Naive thymus-derived CD4-positive, alpha-beta T cell (primary cell): ENCODE data around the gene TTC27. TPM values are rescaled to one million over a fixed set of nuclear protein-coding genes. Genes with fewer than 3 reads are reported as not detected.
A peak's percentile ranks its signal among the peaks of the same experiment; 100 is the strongest.

Experiments
- ATAC-seq: fragments of 150-1000 bp; cut with Tn5 transposase; 2 replicates; pipeline ENCODE4 v1.10.0; 2021; ENCODE audit warnings: mild to moderate bottlenecking, moderate library complexity
- CTCF ChIA-PET: fragments of 350-600 bp; sonication (Branson Sonifier 250); formaldehyde crosslinking; loops from one replicate; lab custom pipeline; 2021; ENCODE audit warnings: antibody characterized with exemption; lab: Charles Lee
- POLR2A ChIA-PET: fragments of 350-600 bp; sonication (Branson Sonifier 250); formaldehyde crosslinking; loops from one replicate; lab custom pipeline; 2021; ENCODE audit warnings: antibody characterized with exemption, inconsistent platforms; lab: Charles Lee
- DNase-seq, 9 donors: peaks; one replicate each; pipeline versions ENCODE4 v3.0.0 to v3.0.0-alpha.2; 2020 to 2022; ENCODE audit warnings: mixed read lengths in 1 of 9
- H3K27ac ChIP-seq: one replicate; pipeline ENCODE4 v1.7.0; 2013; ENCODE audit warnings: mild to moderate bottlenecking, low read depth, low read length, moderate library complexity
- H3K27me3 ChIP-seq, 2 donors: one replicate each; pipeline ENCODE4 v1.7.0; 2013; ENCODE audit warnings: low read length in 2 of 2, mild to moderate bottlenecking in 2 of 2, moderate library complexity in 2 of 2; ENCODE audit not compliant: control insufficient read depth in 2 of 2, insufficient read depth in 2 of 2
- H3K36me3 ChIP-seq, 3 experiments: 1 replicate in 2 of 3; 2 replicates in 1 of 3; pipeline ENCODE4 v1.7.0; 2013; ENCODE audit warnings: low read length in 3 of 3, mild to moderate bottlenecking in 3 of 3, moderate library complexity in 1 of 3; ENCODE audit not compliant: insufficient read depth in 3 of 3, control insufficient read depth in 2 of 3
- H3K4me1 ChIP-seq, 2 donors: one replicate each; pipeline ENCODE4 v1.7.0; 2013; ENCODE audit warnings: low read length in 2 of 2, mild to moderate bottlenecking in 2 of 2, moderate library complexity in 1 of 2; ENCODE audit not compliant: control insufficient read depth in 2 of 2, insufficient read depth in 2 of 2
- H3K4me3 ChIP-seq: 2 replicates; pipeline ENCODE4 v1.7.0; 2013; ENCODE audit warnings: mild to moderate bottlenecking, low read length
- H3K9me3 ChIP-seq, 3 experiments: 1 replicate in 2 of 3; 2 replicates in 1 of 3; pipeline ENCODE4 v1.7.0; 2013; ENCODE audit warnings: low read length in 3 of 3; ENCODE audit not compliant: control insufficient read depth in 2 of 3
- H3K27ac Mint-ChIP-seq, 9 donors: one replicate each; pipeline ENCODE4 v1.8.0; 2020 to 2022; ENCODE audit warnings: mixed read lengths in 9 of 9, mild to moderate bottlenecking in 8 of 9, moderate library complexity in 5 of 9, inconsistent platforms in 2 of 9
- H3K27me3 Mint-ChIP-seq, 5 donors: one replicate each; pipeline ENCODE4 v1.8.0; 2021 to 2022; ENCODE audit warnings: mixed read lengths in 5 of 5, mild to moderate bottlenecking in 1 of 5
- H3K36me3 Mint-ChIP-seq, 5 donors: one replicate each; pipeline ENCODE4 v1.8.0; 2020 to 2022; ENCODE audit warnings: mixed read lengths in 5 of 5, mild to moderate bottlenecking in 3 of 5, inconsistent platforms in 1 of 5
- H3K4me1 Mint-ChIP-seq, 7 donors: one replicate each; pipeline ENCODE4 v1.8.0; 2020 to 2022; ENCODE audit warnings: mixed read lengths in 7 of 7, mild to moderate bottlenecking in 3 of 7, inconsistent platforms in 1 of 7
- H3K4me3 Mint-ChIP-seq, 10 donors: one replicate each; pipeline ENCODE4 v1.8.0; 2020 to 2022; ENCODE audit warnings: mild to moderate bottlenecking in 10 of 10, mixed read lengths in 10 of 10, moderate library complexity in 6 of 10, inconsistent platforms in 2 of 10
- H3K9me3 Mint-ChIP-seq, 11 donors: one replicate each; pipeline ENCODE4 v1.8.0; 2020 to 2022; ENCODE audit warnings: mixed read lengths in 11 of 11, mild to moderate bottlenecking in 4 of 11, inconsistent platforms in 1 of 11, moderate library complexity in 1 of 11
- intact Hi-C, 2 donors: fragments of 100-400 bp; cut with micrococcal nuclease; formaldehyde crosslinking; loops; one replicate each; pipeline ENCODE4 v1.15.1; 2023
- polyA plus RNA-seq, 2 donors: library from polyadenylated mRNA; unstranded; fragments of 300-500 nt; fragmentation: Illumina TruSeq; gene quantifications; one replicate each; pipeline ENCODE4 v1.2.3, GENCODE V29; 2021
- total RNA-seq, 6 experiments: library from RNA in 5 of 6; stranded (reverse) in 5 of 6; gene quantifications; 1 replicate in 5 of 6; 2 replicates in 1 of 6; pipeline ENCODE4 v1.2.3 and lab custom pipeline; 2021 to 2026

The TTC27 gene
- total and polyA plus RNA-seq, 7 experiments from 2014 or later, result 18.5 to 30.0 (median 23.9) TPM

DNA sequence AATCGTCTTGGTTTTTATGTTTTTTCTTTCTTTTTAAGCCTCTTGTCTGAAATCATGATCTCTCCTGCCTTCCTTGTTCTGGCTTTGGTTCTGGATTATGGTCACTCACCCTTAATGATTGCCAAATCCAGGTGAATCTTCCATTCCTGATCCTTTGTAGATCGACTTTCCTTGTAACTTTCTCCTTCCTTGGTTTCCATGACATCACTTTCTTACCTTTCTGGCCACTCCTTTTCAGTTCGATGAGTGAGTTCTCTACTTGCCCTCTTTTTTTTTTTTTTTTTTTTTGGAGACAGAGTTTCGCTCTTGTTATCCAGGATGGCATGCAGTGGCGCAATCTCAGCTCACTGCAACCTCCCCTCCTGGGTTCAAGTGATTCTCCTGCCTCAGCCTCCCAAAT lies 179.8 kb downstream of the TTC27 start:
- Histone ChIP-seq H3K27me3 (no peaks in the 10 kb centered on the region), H3K27ac (no peak overlapping the region), H3K9me3 (no peaks in the 10 kb centered on the region), H3K36me3 (peaks cover 0 to 8% (median 0%) of the 10 kb centered on the region in 3 experiments), H3K4me3 (no peak overlapping the region), H3K4me1 (no peaks in the 10 kb centered on the region)
- Mint-ChIP-seq H3K27me3 (no peaks in the 10 kb centered on the region), H3K4me1 (peaks cover 0 to 7% (median 0%) of the 10 kb centered on the region in 7 donors), H3K4me3 (no peak overlapping the region), H3K27ac (no peak overlapping the region), H3K9me3 (peaks cover 0 to 4% (median 0%) of the 10 kb centered on the region in 11 donors), H3K36me3 (peaks cover 18 to 52% (median 49%) of the 10 kb centered on the region in 5 donors)
- ChIA-PET CTCF (no interaction called here), POLR2A (no interaction called here)
- ATAC-seq (no peak), DNase-seq (no peak)
- intact Hi-C loops, result no loop called here

DNA sequence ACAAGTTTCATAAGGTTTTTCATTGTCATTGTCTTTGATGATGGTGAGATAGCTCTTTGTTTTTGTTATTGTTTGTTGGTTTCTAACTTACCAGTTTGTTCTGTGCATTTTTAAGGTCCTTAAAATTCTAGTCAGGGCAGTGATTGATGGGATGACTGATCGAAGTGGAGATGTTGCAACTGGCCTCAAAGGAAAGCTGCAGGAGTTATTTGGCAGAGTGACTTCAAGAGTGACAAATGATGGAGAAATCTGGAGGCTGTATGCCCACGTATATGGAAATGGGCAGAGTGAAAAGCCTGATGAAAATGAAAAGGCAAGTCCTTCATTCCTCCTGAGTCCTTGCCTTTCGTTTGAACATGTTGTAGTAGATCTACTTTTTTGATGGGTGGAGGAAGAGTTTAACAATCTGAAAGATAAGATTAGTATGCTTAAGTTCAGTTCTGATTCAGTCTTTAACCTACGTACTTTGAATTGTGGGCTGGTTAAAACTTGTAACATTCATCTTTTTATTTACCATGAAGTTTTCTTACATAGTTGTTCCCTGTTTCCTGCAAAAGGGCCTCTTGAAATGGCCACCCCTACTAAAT lies 183.2 kb downstream of the TTC27 start:
- no peak for DNase-seq
- POLR2A ChIA-PET, result interaction anchor here (0.6 kb wide), 1 partner anchor 16 kb away, joined by 3 read pairs; no protein-coding TSS in a partner anchor
- CTCF ChIA-PET, result no interaction called here
- Mint-ChIP-seq H3K27me3 (no peaks in the 10 kb centered on the region), H3K9me3 (peaks cover 0 to 4% (median 0%) of the 10 kb centered on the region in 11 donors), H3K4me1 (peaks cover 0 to 5% (median 0%) of the 10 kb centered on the region in 7 donors), H3K4me3 (no peak overlapping the region), H3K27ac (peak overlapping the region in 1 of 9 donors; percentile 49), H3K36me3 (peaks cover 21 to 71% (median 46%) of the 10 kb centered on the region in 5 donors)
- no peak for ATAC-seq
- Histone ChIP-seq H3K27me3 (no peaks in the 10 kb centered on the region), H3K4me3 (no peak overlapping the region), H3K4me1 (no peaks in the 10 kb centered on the region), H3K9me3 (no peaks in the 10 kb centered on the region), H3K36me3 (peaks cover 0 to 8% (median 0%) of the 10 kb centered on the region in 3 experiments), H3K27ac (no peak overlapping the region)
- intact Hi-C loops, result no loop called here

DNA sequence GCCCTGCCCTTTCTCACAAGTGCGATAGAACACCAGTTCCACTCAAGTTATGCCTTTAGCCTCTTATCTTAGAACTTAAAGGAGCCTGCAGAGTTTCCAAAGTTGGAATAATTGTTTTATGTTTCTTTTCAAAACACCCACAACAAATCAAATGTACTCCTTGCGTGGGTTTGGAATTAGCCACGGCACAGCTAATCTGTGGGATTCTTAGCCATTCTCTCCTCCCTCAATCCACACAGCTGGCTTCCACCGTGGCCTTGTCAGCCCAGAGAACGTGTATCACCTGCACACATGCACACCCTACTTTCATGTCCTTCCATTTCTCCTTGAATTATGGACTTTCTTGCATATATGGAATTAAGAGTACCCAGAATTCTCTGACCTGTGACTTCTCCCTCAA lies 183.8 kb downstream of the TTC27 start:
- CTCF ChIA-PET, result no interaction called here
- H3K36me3 Mint-ChIP-seq, result peaks cover 21 to 77% (median 51%) of the 10 kb centered on the region in 5 donors

DNA sequence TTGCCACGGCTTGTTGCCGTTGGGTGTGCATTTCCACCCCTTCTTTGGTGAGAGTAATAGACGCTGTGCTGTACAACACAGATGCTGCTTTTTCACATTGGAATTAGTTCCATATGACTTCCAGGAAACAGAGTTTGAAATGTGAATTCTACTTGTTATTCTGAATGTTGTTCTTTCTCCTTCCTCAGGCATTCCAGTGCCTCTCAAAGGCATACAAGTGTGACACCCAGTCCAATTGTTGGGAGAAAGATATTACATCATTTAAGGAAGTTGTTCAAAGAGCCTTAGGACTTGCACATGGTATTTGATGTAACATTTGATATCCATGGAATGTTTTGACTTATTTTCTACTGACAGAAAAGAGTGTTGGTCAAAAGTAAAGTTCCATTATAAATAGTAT lies 184.5 kb downstream of the TTC27 start:
- Mint-ChIP-seq H3K4me1 (peaks cover 0 to 5% (median 0%) of the 10 kb centered on the region in 7 donors), H3K9me3 (peaks cover 0 to 4% (median 0%) of the 10 kb centered on the region in 11 donors), H3K27me3 (no peaks in the 10 kb centered on the region), H3K4me3 (no peak overlapping the region), H3K27ac (no peak overlapping the region), H3K36me3 (peaks cover 21 to 82% (median 51%) of the 10 kb centered on the region in 5 donors)
- Histone ChIP-seq H3K4me1 (no peaks in the 10 kb centered on the region), H3K27me3 (no peaks in the 10 kb centered on the region), H3K27ac (no peak overlapping the region), H3K36me3 (peaks cover 0 to 8% (median 0%) of the 10 kb centered on the region in 3 experiments), H3K9me3 (no peaks in the 10 kb centered on the region), H3K4me3 (no peak overlapping the region)
- ATAC-seq (no peak), DNase-seq (no peak)
- intact Hi-C loops, result no loop called here
- ChIA-PET CTCF (no interaction called here), POLR2A (no interaction called here)

More for the DNA sequence above, 183.8 kb downstream of the TTC27 start:
- POLR2A ChIA-PET, result no interaction called here
- H3K4me1 Mint-ChIP-seq, result peaks cover 0 to 5% (median 0%) of the 10 kb centered on the region in 7 donors
- DNase-seq (no peak), ATAC-seq (no peak)
- no peak overlapping the region for H3K27ac Mint-ChIP-seq
- Histone ChIP-seq H3K27ac (no peak overlapping the region), H3K4me1 (no peaks in the 10 kb centered on the region), H3K27me3 (no peaks in the 10 kb centered on the region), H3K4me3 (no peak overlapping the region), H3K36me3 (peaks cover 0 to 8% (median 0%) of the 10 kb centered on the region in 3 experiments), H3K9me3 (no peaks in the 10 kb centered on the region)
- H3K4me3 Mint-ChIP-seq, result no peak overlapping the region
- intact Hi-C loops, result no loop called here
- H3K27me3 Mint-ChIP-seq, result no peaks in the 10 kb centered on the region
- H3K9me3 Mint-ChIP-seq, result peaks cover 0 to 4% (median 0%) of the 10 kb centered on the region in 11 donors

DNA sequence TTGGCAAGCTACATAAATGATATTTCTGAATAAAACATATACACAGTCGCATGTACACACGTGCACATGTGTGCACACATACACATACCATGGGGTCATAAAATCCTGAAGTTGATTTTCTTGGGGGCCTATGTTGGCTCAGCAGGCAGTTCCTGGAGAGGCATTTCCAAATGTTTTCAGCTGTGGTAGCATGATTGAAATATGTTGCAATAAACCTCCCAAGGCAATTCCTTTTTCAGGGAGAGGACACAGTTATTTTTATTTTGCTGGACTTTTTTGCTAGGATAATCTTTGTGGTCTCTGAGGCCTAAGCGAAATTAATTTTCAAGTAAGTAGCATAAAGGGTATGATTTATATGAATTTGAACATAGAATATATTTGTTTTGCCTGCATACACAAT lies 192.2 kb downstream of the TTC27 start:
- Mint-ChIP-seq H3K4me1 (no peaks in the 10 kb centered on the region), H3K27me3 (no peaks in the 10 kb centered on the region), H3K36me3 (peaks cover 0 to 63% (median 53%) of the 10 kb centered on the region in 5 donors), H3K27ac (no peak overlapping the region), H3K4me3 (no peak overlapping the region), H3K9me3 (no peaks in the 10 kb centered on the region)
- intact Hi-C loops, result no loop called here
- peaks cover 0 to 10% (median 0%) of the 10 kb centered on the region in 3 experiments for H3K36me3 ChIP-seq
- ATAC-seq (no peak), DNase-seq (no peak)
- ChIA-PET POLR2A (no interaction called here), CTCF (interaction anchor here (0.7 kb wide), 1 partner anchor 346 kb away, joined by 3 read pairs; no protein-coding TSS in a partner anchor)
- H3K27ac ChIP-seq, result no peak overlapping the region
- H3K4me1 ChIP-seq, result no peaks in the 10 kb centered on the region
- no peaks in the 10 kb centered on the region for H3K9me3 ChIP-seq
- H3K4me3 ChIP-seq, result no peak overlapping the region
- H3K27me3 ChIP-seq, result no peaks in the 10 kb centered on the region

DNA sequence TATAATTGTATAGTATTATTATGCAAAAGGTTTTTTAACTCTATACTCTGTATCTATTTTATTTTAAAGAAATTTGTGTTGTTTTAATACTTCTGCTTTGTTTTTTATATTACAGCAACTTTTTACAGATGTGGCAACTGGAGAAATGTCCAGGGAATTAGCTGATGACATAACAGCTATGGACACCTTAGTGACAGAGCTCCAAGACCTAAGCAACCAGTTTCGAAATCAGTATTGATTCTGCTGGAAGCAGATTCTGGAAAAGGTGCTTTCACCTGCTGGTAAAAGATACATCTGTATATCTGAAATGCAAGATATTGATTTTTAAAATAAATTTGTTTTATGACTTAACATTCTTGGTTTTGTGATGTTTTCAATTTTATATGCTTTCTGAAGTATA lies 192.9 kb downstream of the TTC27 start:
- no peaks in the 10 kb centered on the region for H3K9me3 ChIP-seq
- no peak overlapping the region for H3K27ac ChIP-seq
- H3K4me3 ChIP-seq, result no peak overlapping the region
- ChIA-PET POLR2A (no interaction called here), CTCF (interaction anchor here (0.7 kb wide), 1 partner anchor 345 kb away, joined by 3 read pairs; no protein-coding TSS in a partner anchor)
- DNase-seq (no peak), ATAC-seq (no peak)
- H3K27me3 ChIP-seq, result no peaks in the 10 kb centered on the region
- H3K27me3 Mint-ChIP-seq, result no peaks in the 10 kb centered on the region
- no peak overlapping the region for H3K4me3 Mint-ChIP-seq
- intact Hi-C loops, result no loop called here
- H3K27ac Mint-ChIP-seq, result no peak overlapping the region
- H3K4me1 ChIP-seq, result no peaks in the 10 kb centered on the region
- peaks cover 0 to 66% (median 54%) of the 10 kb centered on the region in 5 donors for H3K36me3 Mint-ChIP-seq
- peaks cover 0 to 10% (median 0%) of the 10 kb centered on the region in 3 experiments for H3K36me3 ChIP-seq
- H3K4me1 Mint-ChIP-seq, result no peaks in the 10 kb centered on the region
- no peaks in the 10 kb centered on the region for H3K9me3 Mint-ChIP-seq
